Spleen (tissue), 7 donors: ENCODE data around the gene CPT1B.

ENCODE experiments used
- CTCF ChIP-seq, 11 experiments: fragments of 200-600 bp in 7 of 11; fragments of 450-650 bp in 4 of 11; sonication (generic) in 4 of 11; IDR thresholded peaks in 8 of 11; conservative IDR thresholded peaks in 3 of 11; 1 replicate in 7 of 11; 2 replicates in 4 of 11; pipeline versions ENCODE4 v1.4.0 to v1.8.0; 2016 to 2021; ENCODE audit warnings: antibody characterized with exemption in 11 of 11, inconsistent platforms in 4 of 11, mild to moderate bottlenecking in 1 of 11
- POLR2AphosphoS5 ChIP-seq, 3 donors: sonication (generic); formaldehyde crosslinking; IDR thresholded peaks; one replicate each; pipeline ENCODE4 v1.5.1; 2017; ENCODE audit warnings: antibody characterized with exemption in 3 of 3
- donor health status: DM: no; HTN: no; CAD: no; lungs with moderate emphysema.
- donor health status: DM: no; HTN: no; CAD: no.
- donor health status: DM: no; HTN: no; CAD: no.

- TF ChIP-seq CTCF (IDR thresholded peaks at IDR 0.05 in 8 of 11, conservative IDR thresholded peaks at IDR 0.05 in 3 of 11) (no peak), POLR2AphosphoS5 (IDR thresholded peaks at IDR 0.05) (no peak)
Measured at GRCh38 chr22:50548921-50549790, 29.1 kb downstream of the CPT1B start.
